NK-92 treated with Interleukin-12 subunit alpha and Interleukin-12 subunit beta, amount 100 ng/mL, for 24 hours (cell line): ENCODE data around the gene RB1.
"Not testable (repeated sequence)": the region's sequence is repeated elsewhere in the genome, so short reads cannot be mapped to it uniquely, and the experiment has no call there.

ENCODE experiments used
- DNase-seq: peaks from one replicate; lab custom pipeline; 2025; lab: John Stamatoyannopoulos, UW

Gene RB1

GRCh38 chr13:48410199-48410598 is 106.6 kb downstream of the RB1 start:
- no peak for DNase-seq

- no peak for DNase-seq
Measured at GRCh38 chr13:48411147-48411794, 107.7 kb downstream of the RB1 start.

- DNase-seq, result no peak
Measured at GRCh38 chr13:48411841-48412531, 108.4 kb downstream of the RB1 start.

GRCh38 chr13:48412881-48413351 is 109.4 kb downstream of the RB1 start, which contains the start of gene LPAR6:
Gene LPAR6 (minus strand): TSS chr13:48413113. CDS start chr13:48412423, 690 bp downstream.
- DNase-seq, result no peak

GRCh38 chr13:48414501-48414900 is 111.0 kb downstream of the RB1 start:
- DNase-seq, result no peak

- no peak for DNase-seq
Measured at GRCh38 chr13:48415516-48415915, 112.0 kb downstream of the RB1 start.

GRCh38 chr13:48422003-48422402 is 118.5 kb downstream of the RB1 start:
- DNase-seq, result not testable (repeated sequence)

- no peak for DNase-seq
Measured at GRCh38 chr13:48424212-48424611, 120.7 kb downstream of the RB1 start.

- DNase-seq, result no peak
Measured at GRCh38 chr13:48426052-48426451, 122.5 kb downstream of the RB1 start.

- DNase-seq, result not testable (repeated sequence)
Measured at GRCh38 chr13:48426755-48427298, 123.3 kb downstream of the RB1 start.

GRCh38 chr13:48429036-48429435 is 125.5 kb downstream of the RB1 start:
- no peak for DNase-seq

GRCh38 chr13:48429886-48430285 is 126.3 kb downstream of the RB1 start:
- no peak for DNase-seq

GRCh38 chr13:48431431-48431830 is 127.9 kb downstream of the RB1 start:
- no peak for DNase-seq

GRCh38 chr13:48431987-48432615 is 128.6 kb downstream of the RB1 start:
- no peak for DNase-seq

GRCh38 chr13:48434200-48434599 is 130.6 kb downstream of the RB1 start:
- no peak for DNase-seq

- no peak for DNase-seq
Measured at GRCh38 chr13:48436661-48437288, 133.2 kb downstream of the RB1 start.

- no peak for DNase-seq
Measured at GRCh38 chr13:48437371-48437770, 133.8 kb downstream of the RB1 start.

- DNase-seq, result no peak
Measured at GRCh38 chr13:48443442-48444208, 140.1 kb downstream of the RB1 start.

GRCh38 chr13:48446464-48446863 is 142.9 kb downstream of the RB1 start:
- DNase-seq, result no peak

GRCh38 chr13:48448285-48448958 is 144.9 kb downstream of the RB1 start:
- no peak for DNase-seq
